ENCODE measurements around the gene ZNF560. TPM values are rescaled to one million over a fixed set of nuclear protein-coding genes. Genes with fewer than 3 reads are reported as not detected.

ZNF560 gene
- not detected in 5 replicates for total RNA-seq (2022; extraction: Qiagen RNA extraction; ENCODE audit: low read depth)

GRCh38 chr19:9498183-9498902 is at the start of gene ZNF560:
Gene ZNF560, minus strand, starts transcription at chr19:9498616. Its CDS starts 23,303 bp downstream, at chr19:9475313.

GRCh38 chr19:9538183-9539058 is 40.0 kb upstream of the ZNF560 start, which contains the start of gene ZNF426:
Gene ZNF426, minus strand, starts transcription at chr19:9538645. Its CDS starts 2,413 bp downstream, at chr19:9536232.

GRCh38 chr19:9435279-9436268 is 62.8 kb downstream of the ZNF560 start, which contains the start of gene ZNF266:
Gene ZNF266, minus strand, starts transcription at chr19:9435573. Its CDS starts 15,484 bp downstream, at chr19:9420089.

Other genes starting within 250 kb of the ZNF560 start
- not detected in 5 replicates for gene OR7E24, start 247.7 kb downstream of the ZNF560 start, total RNA-seq (2022; extraction: Qiagen RNA extraction; ENCODE audit: low read depth)
- 0.95 to 1.9 TPM (median 1.5 TPM) in 5 replicates for gene ZNF699, start 188.8 kb downstream of the ZNF560 start, total RNA-seq (2022; extraction: Qiagen RNA extraction; ENCODE audit: low read depth)
- gene ZNF559, start 174.4 kb downstream of the ZNF560 start, total RNA-seq (2022; extraction: Qiagen RNA extraction; ENCODE audit: low read depth) = 3.6 to 6.4 TPM (median 5.7 TPM) in 5 replicates
- 0.38 to 0.53 TPM (median 0.43 TPM) in 5 replicates for gene ZNF177, start 135.6 kb downstream of the ZNF560 start, total RNA-seq (2022; extraction: Qiagen RNA extraction; ENCODE audit: low read depth)
- gene ZNF266, start 63.0 kb downstream of the ZNF560 start, total RNA-seq (2022; extraction: Qiagen RNA extraction; ENCODE audit: low read depth) = 3.3 to 4.1 TPM (median 3.8 TPM) in 5 replicates
- 0.90 to 1.5 TPM (median 1.0 TPM) in 5 replicates for gene ZNF426, start 40.0 kb upstream of the ZNF560 start, total RNA-seq (2022; extraction: Qiagen RNA extraction; ENCODE audit: low read depth)
- gene ZNF121, start 85.9 kb upstream of the ZNF560 start, total RNA-seq (2022; extraction: Qiagen RNA extraction; ENCODE audit: low read depth) = 3.6 to 4.8 TPM (median 4.1 TPM) in 5 replicates
- 8.2 to 11.6 TPM (median 10.6 TPM) in 5 replicates for gene ZNF561, start 122.6 kb upstream of the ZNF560 start, total RNA-seq (2022; extraction: Qiagen RNA extraction; ENCODE audit: low read depth)
- 6.7 to 9.0 TPM (median 7.6 TPM) in 5 replicates for gene ZNF562, start 176.5 kb upstream of the ZNF560 start, total RNA-seq (2022; extraction: Qiagen RNA extraction; ENCODE audit: low read depth)

All from A549 treated with DMSO at 1 μM for 4 hours (cell line).